Neural progenitor cell (in vitro differentiated cells): ENCODE measurements around the gene MRPL36. TPM values are rescaled to one million over a fixed set of nuclear protein-coding genes. Genes with fewer than 3 reads are reported as not detected.

ENCODE experiments used
- DNase-seq: peaks from one replicate; pipeline ENCODE4 v3.0.0-alpha.2; 2016; ENCODE audit warnings: low spot score
- H2AFZ ChIP-seq: fragments of 200-600 bp; sonication (generic); replicated peaks from 2 replicates; pipeline ENCODE4 v1.6.1; 2016; ENCODE audit warnings: antibody characterized with exemption
- H3F3A ChIP-seq: fragments of 200-600 bp; sonication (generic); 2 replicates; pipeline ENCODE4 v1.6.1; 2016; ENCODE audit warnings: antibody characterized with exemption, low read depth
- H3K27ac ChIP-seq: fragments of 200-600 bp; sonication (generic); 2 replicates; pipeline ENCODE4 v1.5.1; 2016; ENCODE audit warnings: mild to moderate bottlenecking
- H3K27me3 ChIP-seq: fragments of 200-600 bp; sonication (generic); 2 replicates; pipeline ENCODE4 v1.6.1; 2016; ENCODE audit warnings: mild to moderate bottlenecking, moderate library complexity
- H3K36me3 ChIP-seq: fragments of 200-600 bp; sonication (generic); 2 replicates; pipeline ENCODE4 v1.5.1; 2016
- H3K4me1 ChIP-seq: fragments of 200-600 bp; sonication (generic); 2 replicates; pipeline ENCODE4 v1.6.1; 2016; ENCODE audit warnings: mixed run types
- H3K4me2 ChIP-seq: fragments of 200-600 bp; sonication (generic); 2 replicates; pipeline ENCODE4 v1.6.1; 2016
- H3K4me3 ChIP-seq: fragments of 200-600 bp; sonication (generic); 2 replicates; pipeline ENCODE4 v1.5.1; 2016
- H3K79me2 ChIP-seq: fragments of 200-600 bp; sonication (generic); 2 replicates; pipeline ENCODE4 v1.6.1; 2016; ENCODE audit warnings: low read depth
- H3K9ac ChIP-seq: fragments of 200-600 bp; sonication (generic); 2 replicates; pipeline ENCODE4 v1.6.1; 2016
- H3K9me3 ChIP-seq: fragments of 200-600 bp; sonication (generic); 2 replicates; pipeline ENCODE4 v1.5.1; 2016; ENCODE audit warnings: low read depth
- H4K20me1 ChIP-seq: fragments of 200-600 bp; sonication (generic); 2 replicates; pipeline ENCODE4 v1.6.1; 2016; ENCODE audit warnings: low read depth
- H3K27ac Mint-ChIP-seq: 3 replicates; pipeline ENCODE4 v1.8.0; 2021; ENCODE audit warnings: mixed read lengths
- H3K27me3 Mint-ChIP-seq: 2 replicates; pipeline ENCODE4 v1.8.0; 2022; ENCODE audit warnings: low read depth, mild to moderate bottlenecking, inconsistent platforms, moderate library complexity, mixed read lengths; ENCODE audit not compliant: insufficient read depth
- H3K36me3 Mint-ChIP-seq: 3 replicates; pipeline ENCODE4 v1.8.0; 2021; ENCODE audit warnings: mixed read lengths
- H3K4me1 Mint-ChIP-seq: 3 replicates; pipeline ENCODE4 v1.8.0; 2021; ENCODE audit warnings: mixed read lengths
- H3K4me3 Mint-ChIP-seq: 3 replicates; pipeline ENCODE4 v1.8.0; 2021; ENCODE audit warnings: mild to moderate bottlenecking, moderate library complexity, mixed read lengths
- H3K9me3 Mint-ChIP-seq: 3 replicates; pipeline ENCODE4 v1.8.0; 2020; ENCODE audit warnings: mixed read lengths
- EZH2 ChIP-seq: fragments of 200-600 bp; sonication (generic); IDR thresholded peaks from 2 replicates; pipeline ENCODE4 v1.6.1; 2017; ENCODE audit warnings: antibody characterized with exemption, mild to moderate bottlenecking, moderate library complexity
- EZH2phosphoT487 ChIP-seq: fragments of 200-600 bp; sonication (generic); IDR thresholded peaks from 2 replicates; pipeline ENCODE4 v1.6.1; 2017; ENCODE audit warnings: antibody characterized with exemption
- total RNA-seq: library from RNA; depleted of rRNA; stranded (reverse); fragments of >200 nt; gene quantifications from 2 replicates; pipeline ENCODE4 v1.2.3, GENCODE V29; 2015; ENCODE audit warnings: low replicate concordance
- TF ChIP-seq, protein P1 (sequence below): fragments of 200-600 bp; sonication (generic); IDR thresholded peaks from 2 replicates; pipeline ENCODE4 v1.5.1; 2017; ENCODE audit warnings: antibody characterized with exemption, mild to moderate bottlenecking

MRPL36 gene
- total RNA-seq, 1 donor from 2014 or later = 22.2 TPM

DNA sequence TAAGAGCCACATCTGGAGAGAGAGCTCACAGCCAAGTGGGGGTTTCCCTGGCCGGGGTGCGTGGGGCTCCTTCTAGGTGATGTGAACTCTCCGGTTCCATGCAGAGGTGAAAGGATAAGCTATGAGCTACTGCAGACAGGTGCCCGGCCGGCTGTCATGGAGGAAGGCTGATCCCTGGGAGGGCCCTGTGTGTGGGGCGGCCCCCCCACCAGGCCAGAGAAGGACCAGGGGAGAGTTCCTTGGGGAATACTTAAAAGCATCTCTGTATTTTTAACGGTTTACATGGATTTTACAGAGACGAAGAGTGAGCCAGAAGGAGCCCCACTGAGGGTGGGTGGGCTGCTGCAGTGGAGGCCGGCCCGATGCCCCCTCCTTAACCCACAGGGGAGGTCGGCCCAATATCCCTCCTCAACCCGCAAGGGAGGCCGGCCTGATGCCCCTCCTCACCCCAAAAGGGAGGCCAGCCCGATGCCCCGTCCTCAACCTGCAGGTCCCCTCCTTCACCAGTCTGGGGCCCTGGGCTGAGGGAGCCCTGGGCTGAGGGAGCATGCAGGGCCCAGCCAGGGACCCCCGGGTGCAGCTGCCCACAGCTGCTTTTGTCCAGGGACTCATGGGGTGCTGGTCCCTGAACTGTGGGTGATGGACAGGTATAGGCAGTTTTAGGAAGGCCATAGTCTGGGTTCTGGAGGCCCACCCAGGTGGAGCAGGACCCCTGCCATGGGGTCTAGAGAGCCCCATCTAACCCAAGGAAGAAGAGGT lies 31.9 kb downstream of the MRPL36 start:
- Histone ChIP-seq H3K9me3 (no peaks in the 10 kb centered on the region), H3K9ac (no peak overlapping the region), H3K27me3 (no peaks in the 10 kb centered on the region), H4K20me1 (no peaks in the 10 kb centered on the region), H3K27ac (no peak overlapping the region), H3K4me1 (no peaks in the 10 kb centered on the region), H2AFZ (no peak overlapping the region), H3F3A (no peaks in the 10 kb centered on the region), H3K4me3 (no peak overlapping the region), H3K36me3 (no peaks in the 10 kb centered on the region), H3K79me2 (no peaks in the 10 kb centered on the region), H3K4me2 (no peak overlapping the region)
- no peaks in the 10 kb centered on the region for H3K9me3 Mint-ChIP-seq
- no peaks in the 10 kb centered on the region for H3K36me3 Mint-ChIP-seq
- no peak for DNase-seq
- no peak overlapping the region for H3K27ac Mint-ChIP-seq
- H3K4me1 Mint-ChIP-seq = peaks cover 37% of the 10 kb centered on the region
- no peak overlapping the region for H3K4me3 Mint-ChIP-seq
- peaks cover 9% of the 10 kb centered on the region for H3K27me3 Mint-ChIP-seq
- TF ChIP-seq EZH2phosphoT487 = no peak
- TF ChIP-seq, protein P1, sequence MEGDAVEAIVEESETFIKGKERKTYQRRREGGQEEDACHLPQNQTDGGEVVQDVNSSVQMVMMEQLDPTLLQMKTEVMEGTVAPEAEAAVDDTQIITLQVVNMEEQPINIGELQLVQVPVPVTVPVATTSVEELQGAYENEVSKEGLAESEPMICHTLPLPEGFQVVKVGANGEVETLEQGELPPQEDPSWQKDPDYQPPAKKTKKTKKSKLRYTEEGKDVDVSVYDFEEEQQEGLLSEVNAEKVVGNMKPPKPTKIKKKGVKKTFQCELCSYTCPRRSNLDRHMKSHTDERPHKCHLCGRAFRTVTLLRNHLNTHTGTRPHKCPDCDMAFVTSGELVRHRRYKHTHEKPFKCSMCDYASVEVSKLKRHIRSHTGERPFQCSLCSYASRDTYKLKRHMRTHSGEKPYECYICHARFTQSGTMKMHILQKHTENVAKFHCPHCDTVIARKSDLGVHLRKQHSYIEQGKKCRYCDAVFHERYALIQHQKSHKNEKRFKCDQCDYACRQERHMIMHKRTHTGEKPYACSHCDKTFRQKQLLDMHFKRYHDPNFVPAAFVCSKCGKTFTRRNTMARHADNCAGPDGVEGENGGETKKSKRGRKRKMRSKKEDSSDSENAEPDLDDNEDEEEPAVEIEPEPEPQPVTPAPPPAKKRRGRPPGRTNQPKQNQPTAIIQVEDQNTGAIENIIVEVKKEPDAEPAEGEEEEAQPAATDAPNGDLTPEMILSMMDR = no peak
- no peak for TF ChIP-seq EZH2

DNA sequence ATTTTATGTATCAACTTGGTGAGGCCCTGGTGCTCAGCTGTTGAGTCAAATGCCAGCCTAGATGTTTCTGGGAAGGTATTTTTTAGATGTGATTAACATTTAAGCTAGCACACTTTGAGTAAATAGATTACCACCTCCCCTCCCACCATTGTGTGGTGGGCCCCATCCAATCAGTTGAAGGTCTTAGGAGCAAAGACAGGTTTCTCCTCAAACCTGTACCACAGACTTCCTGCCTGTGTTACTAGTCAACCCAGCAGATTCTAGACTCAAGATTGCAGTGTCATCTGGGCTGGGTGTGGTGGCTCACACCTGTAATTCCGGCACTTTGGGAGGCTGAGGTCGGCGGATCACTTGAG lies 33.8 kb downstream of the MRPL36 start:
- Mint-ChIP-seq H3K4me3 (no peak overlapping the region), H3K27ac (no peak overlapping the region), H3K36me3 (no peaks in the 10 kb centered on the region), H3K4me1 (peaks cover 37% of the 10 kb centered on the region), H3K27me3 (peaks cover 3% of the 10 kb centered on the region), H3K9me3 (no peaks in the 10 kb centered on the region)
- TF ChIP-seq EZH2phosphoT487 (no peak), EZH2 (no peak)
- TF ChIP-seq, protein P1 = no peak
- H3K9me3 ChIP-seq = no peaks in the 10 kb centered on the region
- H4K20me1 ChIP-seq = no peaks in the 10 kb centered on the region
- H3F3A ChIP-seq = no peaks in the 10 kb centered on the region
- H2AFZ ChIP-seq = no peak overlapping the region
- no peak for DNase-seq
- H3K36me3 ChIP-seq = no peaks in the 10 kb centered on the region
- H3K4me2 ChIP-seq = no peak overlapping the region
- no peak overlapping the region for H3K4me3 ChIP-seq
- no peak overlapping the region for H3K9ac ChIP-seq
- H3K27me3 ChIP-seq = no peaks in the 10 kb centered on the region
- no peaks in the 10 kb centered on the region for H3K79me2 ChIP-seq
- no peak overlapping the region for H3K27ac ChIP-seq
- H3K4me1 ChIP-seq = no peaks in the 10 kb centered on the region

DNA sequence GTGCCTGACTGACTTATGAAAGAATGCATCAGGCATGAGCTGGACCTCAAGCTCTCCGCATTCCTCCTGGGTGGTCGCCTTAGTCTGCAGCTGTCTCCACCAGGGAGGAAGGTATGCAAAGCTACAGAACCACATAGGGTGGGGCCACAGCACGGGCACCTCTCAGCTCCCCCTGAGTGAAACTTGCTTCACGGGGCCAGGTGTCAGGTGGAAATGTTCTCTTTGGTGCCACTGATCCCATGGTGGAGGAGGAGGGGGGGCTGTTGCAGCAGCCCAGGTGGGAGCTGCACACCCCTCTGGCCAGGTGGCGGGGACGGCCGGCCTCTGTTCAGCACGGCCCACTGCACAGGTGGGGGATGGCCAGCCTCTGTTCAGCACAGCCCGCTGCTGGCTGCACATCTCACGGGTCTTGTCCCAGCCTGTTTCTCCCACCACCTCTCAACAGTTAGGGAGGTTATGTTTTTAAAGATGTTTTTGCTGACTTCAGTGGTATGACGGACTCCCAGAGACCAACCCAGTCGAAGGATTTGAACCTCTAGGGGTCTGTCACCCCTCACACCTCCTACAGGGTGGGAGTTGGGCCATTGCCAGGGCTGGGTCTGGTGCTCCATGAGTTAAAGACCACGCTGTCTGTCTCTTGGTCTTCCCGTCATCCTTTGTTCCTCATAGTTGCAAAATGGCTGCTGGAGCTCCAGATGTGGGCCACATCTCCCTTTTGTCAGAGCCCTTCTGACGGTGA lies 34.3 kb downstream of the MRPL36 start:
- TF ChIP-seq, protein P1 = no peak
- no peak overlapping the region for H3K27ac ChIP-seq
- Mint-ChIP-seq H3K4me3 (no peak overlapping the region), H3K36me3 (no peaks in the 10 kb centered on the region), H3K27me3 (peaks cover 3% of the 10 kb centered on the region), H3K9me3 (no peaks in the 10 kb centered on the region), H3K4me1 (peaks cover 34% of the 10 kb centered on the region), H3K27ac (no peak overlapping the region)
- H3K27me3 ChIP-seq = no peaks in the 10 kb centered on the region
- no peaks in the 10 kb centered on the region for H3K79me2 ChIP-seq
- H3K36me3 ChIP-seq = no peaks in the 10 kb centered on the region
- H3K9me3 ChIP-seq = no peaks in the 10 kb centered on the region
- H4K20me1 ChIP-seq = no peaks in the 10 kb centered on the region
- no peak overlapping the region for H3K4me3 ChIP-seq
- H3F3A ChIP-seq = no peaks in the 10 kb centered on the region
- DNase-seq = no peak
- no peak overlapping the region for H3K4me2 ChIP-seq
- H3K4me1 ChIP-seq = no peaks in the 10 kb centered on the region
- H3K9ac ChIP-seq = no peak overlapping the region
- no peak overlapping the region for H2AFZ ChIP-seq
